Kidney epithelial cell (primary cell): Measurements from ENCODE around the gene TRIM29. TPM values are rescaled to one million over a fixed set of nuclear protein-coding genes. Genes with fewer than 3 reads are reported as not detected.
A peak's percentile ranks its signal among the peaks of the same experiment; 100 is the strongest.

Source experiments
- DNase-seq: peaks from one replicate; pipeline ENCODE4 v3.0.0-alpha.2; 2010; ENCODE audit warnings: low read depth
- H3K27me3 ChIP-seq: 2 replicates; pipeline ENCODE4 v1.6.0; 2011; ENCODE audit warnings: low read length; ENCODE audit not compliant: control insufficient read depth, insufficient read depth
- H3K36me3 ChIP-seq: 2 replicates; pipeline ENCODE4 v1.5.1; 2011; ENCODE audit warnings: low read length; ENCODE audit not compliant: control insufficient read depth, insufficient read depth
- H3K4me3 ChIP-seq: 2 replicates; pipeline ENCODE4 v1.5.1; 2011; ENCODE audit warnings: low read depth, mild to moderate bottlenecking, control low read depth, low read length
- total RNA-seq: library from RNA; depleted of rRNA; stranded (reverse); fragments of >200 nt; gene quantifications from 2 replicates; pipeline ENCODE4 v1.2.3, GENCODE V29; 2015
- TF ChIP-seq, protein P1 (sequence below): IDR thresholded peaks from 2 replicates; pipeline ENCODE4 v1.5.1; 2011; ENCODE audit warnings: mild to moderate bottlenecking, moderate library complexity, low read length, control low read depth, inconsistent platforms; ENCODE audit not compliant: insufficient read depth, poor library complexity, severe bottlenecking

The TRIM29 gene
- total RNA-seq, 1 donor from 2014 or later = 0.29 TPM

GRCh38 chr11:120068114-120068573 is 69.8 kb downstream of the TRIM29 start:
- no peaks in the 10 kb centered on the region for H3K36me3 ChIP-seq
- H3K27me3 ChIP-seq = peaks cover 7% of the 10 kb centered on the region
- H3K4me3 ChIP-seq = peak overlapping the region; percentile 36
- peak; percentile 51 for DNase-seq
- TF ChIP-seq, protein P1, sequence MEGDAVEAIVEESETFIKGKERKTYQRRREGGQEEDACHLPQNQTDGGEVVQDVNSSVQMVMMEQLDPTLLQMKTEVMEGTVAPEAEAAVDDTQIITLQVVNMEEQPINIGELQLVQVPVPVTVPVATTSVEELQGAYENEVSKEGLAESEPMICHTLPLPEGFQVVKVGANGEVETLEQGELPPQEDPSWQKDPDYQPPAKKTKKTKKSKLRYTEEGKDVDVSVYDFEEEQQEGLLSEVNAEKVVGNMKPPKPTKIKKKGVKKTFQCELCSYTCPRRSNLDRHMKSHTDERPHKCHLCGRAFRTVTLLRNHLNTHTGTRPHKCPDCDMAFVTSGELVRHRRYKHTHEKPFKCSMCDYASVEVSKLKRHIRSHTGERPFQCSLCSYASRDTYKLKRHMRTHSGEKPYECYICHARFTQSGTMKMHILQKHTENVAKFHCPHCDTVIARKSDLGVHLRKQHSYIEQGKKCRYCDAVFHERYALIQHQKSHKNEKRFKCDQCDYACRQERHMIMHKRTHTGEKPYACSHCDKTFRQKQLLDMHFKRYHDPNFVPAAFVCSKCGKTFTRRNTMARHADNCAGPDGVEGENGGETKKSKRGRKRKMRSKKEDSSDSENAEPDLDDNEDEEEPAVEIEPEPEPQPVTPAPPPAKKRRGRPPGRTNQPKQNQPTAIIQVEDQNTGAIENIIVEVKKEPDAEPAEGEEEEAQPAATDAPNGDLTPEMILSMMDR = no peak

GRCh38 chr11:120067438-120068113 is 70.3 kb downstream of the TRIM29 start:
- no peak overlapping the region for H3K4me3 ChIP-seq
- DNase-seq = no peak
- H3K36me3 ChIP-seq = no peaks in the 10 kb centered on the region
- TF ChIP-seq, protein P1 = no peak
- H3K27me3 ChIP-seq = peaks cover 7% of the 10 kb centered on the region

DNA sequence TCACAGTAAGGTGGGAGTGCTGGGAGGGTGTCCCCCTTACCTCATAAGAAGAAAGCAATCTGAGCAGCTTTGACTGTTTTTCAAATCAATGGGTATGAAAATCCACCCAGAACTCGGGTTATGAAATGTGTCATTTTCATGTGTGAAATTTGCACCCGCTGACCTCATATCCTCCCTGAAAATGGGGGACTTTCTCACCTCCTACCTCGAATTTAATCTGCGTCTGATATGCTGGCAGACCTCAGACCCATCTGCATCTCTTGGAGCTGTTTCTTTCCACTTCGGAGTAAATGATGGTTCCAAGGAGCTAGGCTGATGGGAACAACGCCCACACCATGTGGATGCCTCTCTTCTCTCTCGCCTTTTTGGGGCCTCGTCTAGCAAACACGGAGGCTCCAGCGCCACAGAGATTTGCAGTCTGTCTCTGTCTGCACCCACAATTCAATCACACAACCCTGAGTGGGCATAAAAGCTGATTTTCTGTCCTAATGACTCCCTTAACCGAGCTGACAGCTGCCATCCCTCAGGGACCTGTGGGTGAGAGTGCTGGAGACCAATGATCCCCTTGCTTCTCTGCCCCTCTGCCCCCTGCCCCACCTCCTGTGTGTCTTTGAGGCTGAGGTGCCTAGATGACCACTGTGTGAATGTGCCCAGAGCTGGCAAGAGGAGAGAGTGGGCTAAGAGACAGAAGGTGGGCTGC is 71.0 kb downstream of the TRIM29 start:
- peaks cover 12% of the 10 kb centered on the region for H3K27me3 ChIP-seq
- H3K36me3 ChIP-seq = no peaks in the 10 kb centered on the region
- no peak for DNase-seq
- TF ChIP-seq, protein P1 = no peak
- H3K4me3 ChIP-seq = no peak overlapping the region

DNA sequence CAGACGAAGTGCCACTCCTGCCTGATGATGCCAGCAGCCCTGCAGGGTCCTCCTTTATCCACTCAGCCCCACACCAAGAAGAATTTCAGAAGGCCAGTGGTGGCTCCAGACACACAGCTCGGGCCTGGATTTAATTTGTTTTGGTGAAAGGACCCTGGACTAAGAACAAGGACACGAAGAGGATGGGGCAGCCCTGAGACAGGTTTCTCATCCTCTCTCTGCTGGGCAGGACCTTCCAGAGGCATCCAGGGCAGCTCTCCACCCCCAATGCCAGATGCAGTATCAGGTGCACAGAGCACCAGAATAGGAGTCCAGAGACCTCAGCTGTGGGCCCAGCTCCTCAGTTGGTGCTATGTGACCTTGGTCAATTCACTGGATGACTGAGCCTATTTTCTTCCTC is 72.0 kb downstream of the TRIM29 start:
- no peak for DNase-seq
- TF ChIP-seq, protein P1 = no peak
- peaks cover 12% of the 10 kb centered on the region for H3K27me3 ChIP-seq

DNA sequence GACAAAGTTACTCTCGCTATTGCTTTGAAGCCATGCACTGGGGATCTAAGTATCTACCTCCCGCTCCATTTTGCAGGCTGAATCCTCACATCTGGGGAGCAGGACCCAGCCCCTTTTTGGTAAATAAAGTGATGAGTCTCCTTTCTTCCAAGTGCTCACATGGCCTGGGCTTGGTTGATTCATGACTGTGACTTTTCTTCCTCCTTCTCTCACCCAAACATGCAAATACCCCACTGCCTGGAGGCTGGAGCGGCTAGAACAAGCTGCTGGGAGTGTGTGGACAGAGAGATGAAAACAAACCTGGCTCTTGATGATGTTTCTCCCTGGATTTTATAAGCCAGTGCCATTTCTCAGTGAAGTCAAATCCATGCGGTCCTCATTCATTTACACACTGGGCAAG is 72.7 kb downstream of the TRIM29 start:
- Histone ChIP-seq H3K4me3 (no peak overlapping the region), H3K27me3 (peaks cover 12% of the 10 kb centered on the region), H3K36me3 (no peaks in the 10 kb centered on the region)
- TF ChIP-seq, protein P1 = no peak
- no peak for DNase-seq

More for the DNA sequence above, 72.0 kb downstream of the TRIM29 start:
- no peak overlapping the region for H3K4me3 ChIP-seq
- H3K36me3 ChIP-seq = no peaks in the 10 kb centered on the region
